ENCODE measurements around the gene RUNX2. TPM values are rescaled to one million over a fixed set of nuclear protein-coding genes. Genes with fewer than 3 reads are reported as not detected.

RUNX2 gene
- total and polyA plus RNA-seq, 12 donors: 0.28 to 4.5 (median 1.8) TPM

DNA sequence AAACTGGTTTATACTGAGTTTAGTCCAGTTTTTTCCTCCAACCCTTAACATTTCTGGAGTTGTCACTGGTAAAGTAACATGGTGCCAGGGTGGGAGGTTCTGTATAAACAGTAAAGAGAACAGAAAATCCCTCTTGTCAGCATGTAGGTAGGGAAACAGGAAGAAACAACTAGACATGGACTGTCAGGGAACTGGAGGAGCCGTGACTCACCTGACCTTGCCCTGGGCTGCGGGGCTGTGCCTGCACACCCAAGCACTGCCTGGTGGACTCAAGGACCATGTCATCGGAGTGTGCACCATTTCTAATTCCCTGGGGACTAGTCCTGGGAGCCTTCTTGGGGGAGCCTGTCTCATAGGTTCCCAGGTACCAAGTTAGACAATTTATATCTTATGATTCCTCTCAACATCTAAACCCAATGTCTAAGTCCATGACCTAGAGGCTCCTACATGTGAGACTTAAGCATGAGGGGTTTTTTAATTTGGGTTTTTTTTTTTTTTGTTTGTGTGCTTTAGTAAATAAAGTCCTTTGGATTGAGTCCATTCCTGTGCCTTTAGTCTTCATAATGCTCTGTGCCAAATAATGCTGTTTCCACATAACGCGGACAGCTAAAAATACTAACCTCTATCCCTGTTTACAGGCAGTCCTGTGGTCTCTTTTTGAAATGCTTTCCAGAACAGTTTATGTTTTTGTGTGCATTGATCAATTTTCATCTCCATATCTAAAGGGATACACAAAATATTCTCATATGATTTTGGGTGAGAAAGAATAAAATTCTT lies 186.5 kb downstream of the RUNX2 start:
- intact Hi-C loops (cut with DNase I): no loop called here
- H3K4me3 ChIP-seq: no peak overlapping the region
- peak; percentile 25 to 72 (median 59) for DNase-seq
- H3K36me3 ChIP-seq (replicated peaks in 1 of 2): no peaks in the 10 kb centered on the region
- H3K27me3 ChIP-seq: no peaks in the 10 kb centered on the region
- no peaks in the 10 kb centered on the region for H3K4me1 ChIP-seq (replicated peaks in 1 of 2)
- no peaks in the 10 kb centered on the region for H3K9me3 ChIP-seq (replicated peaks in 1 of 3)
- TF ChIP-seq POLR2A (IDR thresholded peaks at IDR 0.05): no peak
- TF ChIP-seq, protein P1, sequence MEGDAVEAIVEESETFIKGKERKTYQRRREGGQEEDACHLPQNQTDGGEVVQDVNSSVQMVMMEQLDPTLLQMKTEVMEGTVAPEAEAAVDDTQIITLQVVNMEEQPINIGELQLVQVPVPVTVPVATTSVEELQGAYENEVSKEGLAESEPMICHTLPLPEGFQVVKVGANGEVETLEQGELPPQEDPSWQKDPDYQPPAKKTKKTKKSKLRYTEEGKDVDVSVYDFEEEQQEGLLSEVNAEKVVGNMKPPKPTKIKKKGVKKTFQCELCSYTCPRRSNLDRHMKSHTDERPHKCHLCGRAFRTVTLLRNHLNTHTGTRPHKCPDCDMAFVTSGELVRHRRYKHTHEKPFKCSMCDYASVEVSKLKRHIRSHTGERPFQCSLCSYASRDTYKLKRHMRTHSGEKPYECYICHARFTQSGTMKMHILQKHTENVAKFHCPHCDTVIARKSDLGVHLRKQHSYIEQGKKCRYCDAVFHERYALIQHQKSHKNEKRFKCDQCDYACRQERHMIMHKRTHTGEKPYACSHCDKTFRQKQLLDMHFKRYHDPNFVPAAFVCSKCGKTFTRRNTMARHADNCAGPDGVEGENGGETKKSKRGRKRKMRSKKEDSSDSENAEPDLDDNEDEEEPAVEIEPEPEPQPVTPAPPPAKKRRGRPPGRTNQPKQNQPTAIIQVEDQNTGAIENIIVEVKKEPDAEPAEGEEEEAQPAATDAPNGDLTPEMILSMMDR (IDR thresholded peaks at IDR 0.05): no peak
- 63 to 74% (median 66%) methylated on average over 5 of the region's 5 CpGs for WGBS, 4 donors
- no peak overlapping the region for H3K27ac ChIP-seq

DNA sequence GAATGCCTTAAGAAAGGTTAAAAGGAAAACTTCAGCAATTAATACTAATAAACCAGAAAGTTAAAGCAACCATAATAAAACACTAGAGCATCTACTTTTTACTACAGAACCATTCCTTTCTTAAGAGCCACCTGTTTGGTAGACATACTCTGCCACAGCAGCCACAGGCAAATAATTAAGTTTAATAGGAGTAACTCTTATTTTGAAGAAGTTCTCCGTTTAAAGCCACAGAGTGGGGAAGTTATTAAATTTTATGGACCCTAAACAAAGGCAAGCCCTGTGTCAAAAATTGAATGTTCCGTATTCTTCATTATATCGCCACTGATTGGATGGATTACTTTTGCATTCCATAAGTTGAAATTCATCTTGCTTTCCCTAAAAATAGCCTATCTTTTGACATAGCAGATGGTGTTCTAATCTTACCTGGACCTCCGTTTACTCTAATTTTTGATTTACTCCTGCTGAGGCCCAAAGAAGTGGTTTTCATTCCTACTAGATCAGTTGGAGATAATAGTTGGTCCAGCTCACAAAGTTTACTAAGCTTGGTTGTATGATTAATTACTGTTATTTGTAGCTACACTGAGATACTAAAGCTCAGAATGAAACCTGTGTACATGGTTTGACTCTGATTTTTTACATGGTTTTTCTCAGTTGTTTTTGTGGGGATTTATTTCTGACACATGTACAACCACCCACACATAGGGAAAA lies 190.0 kb downstream of the RUNX2 start:
- intact Hi-C loops (cut with DNase I): no loop called here
- no peak overlapping the region for H3K4me3 ChIP-seq
- 74 to 79% (median 77%) methylated on average over 4 of the region's 4 CpGs for WGBS, 4 donors
- H3K27ac ChIP-seq: no peak overlapping the region
- TF ChIP-seq, protein P1 (IDR thresholded peaks at IDR 0.05): no peak
- no peak for TF ChIP-seq POLR2A (IDR thresholded peaks at IDR 0.05)
- no peaks in the 10 kb centered on the region for H3K9me3 ChIP-seq (replicated peaks in 1 of 3)
- H3K27me3 ChIP-seq: no peaks in the 10 kb centered on the region
- no peaks in the 10 kb centered on the region for H3K4me1 ChIP-seq (replicated peaks in 1 of 2)
- no peaks in the 10 kb centered on the region for H3K36me3 ChIP-seq (replicated peaks in 1 of 2)
- no peak for DNase-seq

DNA sequence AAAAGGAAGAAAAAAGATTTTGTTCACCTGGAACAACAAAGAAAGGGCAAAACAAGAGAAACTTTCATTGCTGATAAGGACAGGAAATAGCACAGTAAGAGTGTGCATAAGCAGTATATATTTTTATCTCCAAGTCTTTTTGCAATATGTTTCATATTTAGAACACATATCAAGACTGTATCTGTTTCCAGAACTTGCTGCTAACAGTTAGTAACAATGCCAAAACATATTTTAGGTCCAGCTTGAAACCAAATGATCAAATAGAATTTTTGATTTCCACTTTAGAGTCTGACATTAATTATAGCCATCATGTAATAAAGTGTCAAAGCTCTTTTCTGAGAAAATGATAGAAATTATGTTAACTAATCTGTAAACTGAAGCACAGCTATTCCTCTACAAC lies 193.1 kb downstream of the RUNX2 start:
- Histone ChIP-seq H3K4me1 (replicated peaks in 1 of 2) (no peaks in the 10 kb centered on the region), H3K4me3 (no peak overlapping the region)
- DNase-seq: no peak

DNA sequence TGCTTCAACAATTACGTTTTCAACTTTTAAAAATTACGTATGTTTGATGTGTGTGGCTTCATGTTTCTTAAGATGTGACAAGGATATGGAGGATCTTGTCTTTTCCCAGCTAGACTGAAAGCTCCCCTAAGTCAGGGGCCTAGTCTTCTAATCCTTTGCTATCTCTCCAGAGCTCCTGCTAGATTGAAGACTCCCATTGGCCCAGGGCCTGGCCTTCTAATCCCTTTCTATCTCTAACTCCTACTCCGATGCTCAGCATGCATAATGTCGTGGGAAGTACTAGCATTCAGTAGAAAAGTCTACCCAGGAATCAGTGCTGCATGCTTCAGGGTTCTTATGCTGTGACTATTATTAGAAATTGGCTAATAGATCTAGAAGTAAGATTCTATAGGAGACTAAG lies 194.4 kb downstream of the RUNX2 start:
- WGBS, 4 donors: 87 to 95% (median 91%) methylated on average over 4 of the region's 4 CpGs
- intact Hi-C loops (cut with DNase I): no loop called here
- H3K36me3 ChIP-seq (replicated peaks in 1 of 2): no peaks in the 10 kb centered on the region
- H3K27me3 ChIP-seq: no peaks in the 10 kb centered on the region
- no peak for TF ChIP-seq POLR2A (IDR thresholded peaks at IDR 0.05)
- TF ChIP-seq, protein P1 (IDR thresholded peaks at IDR 0.05): no peak
- no peaks in the 10 kb centered on the region for H3K4me1 ChIP-seq (replicated peaks in 1 of 2)
- no peak for DNase-seq
- H3K9me3 ChIP-seq (replicated peaks in 1 of 3): no peaks in the 10 kb centered on the region
- no peak overlapping the region for H3K4me3 ChIP-seq
- H3K27ac ChIP-seq: no peak overlapping the region

More for the DNA sequence above, 193.1 kb downstream of the RUNX2 start:
- Histone ChIP-seq H3K27ac (no peak overlapping the region), H3K36me3 (replicated peaks in 1 of 2) (no peaks in the 10 kb centered on the region), H3K27me3 (no peaks in the 10 kb centered on the region), H3K9me3 (replicated peaks in 1 of 3) (no peaks in the 10 kb centered on the region)
- intact Hi-C loops (cut with DNase I): no loop called here
- TF ChIP-seq POLR2A (IDR thresholded peaks at IDR 0.05): no peak
- TF ChIP-seq, protein P1 (IDR thresholded peaks at IDR 0.05): no peak
